Measurements from ENCODE around the gene DIP2C.
"Not testable (repeated sequence)": the region's sequence is repeated elsewhere in the genome, so short reads cannot be mapped to it uniquely, and the experiment has no call there.

Gene DIP2C

GRCh38 chr10:689452-690371 is at the start of gene DIP2C:
DIP2C (minus strand) TSS chr10:689668; CDS start chr10:689578, 90 bp downstream.
- no peak for DNase-seq

GRCh38 chr10:734481-734880 is 45.0 kb upstream of the DIP2C start:
- no peak for DNase-seq

- no peak for DNase-seq
Observed at GRCh38 chr10:733086-733485, 43.6 kb upstream of the DIP2C start.

GRCh38 chr10:729213-729612 is 39.7 kb upstream of the DIP2C start:
- no peak for DNase-seq

GRCh38 chr10:728603-729002 is 39.1 kb upstream of the DIP2C start:
- no peak for DNase-seq

- DNase-seq, result no peak
Observed at GRCh38 chr10:727162-727790, 37.8 kb upstream of the DIP2C start.

- no peak for DNase-seq
Observed at GRCh38 chr10:725786-726185, 36.3 kb upstream of the DIP2C start.

GRCh38 chr10:725302-725701 is 35.8 kb upstream of the DIP2C start:
- DNase-seq, result no peak

- no peak for DNase-seq
Observed at GRCh38 chr10:723973-724372, 34.5 kb upstream of the DIP2C start.

GRCh38 chr10:722281-723060 is 33.0 kb upstream of the DIP2C start:
- DNase-seq, result no peak

- DNase-seq, result no peak
Observed at GRCh38 chr10:718143-718700, 28.8 kb upstream of the DIP2C start.

GRCh38 chr10:717458-717857 is 28.0 kb upstream of the DIP2C start:
- DNase-seq, result no peak

GRCh38 chr10:716821-717220 is 27.4 kb upstream of the DIP2C start:
- DNase-seq, result no peak

GRCh38 chr10:714214-714613 is 24.7 kb upstream of the DIP2C start:
- DNase-seq, result no peak

GRCh38 chr10:712575-712974 is 23.1 kb upstream of the DIP2C start:
- DNase-seq, result no peak

- DNase-seq, result no peak
Observed at GRCh38 chr10:712089-712488, 22.6 kb upstream of the DIP2C start.

GRCh38 chr10:707861-708260 is 18.4 kb upstream of the DIP2C start:
- no peak for DNase-seq

- no peak for DNase-seq
Observed at GRCh38 chr10:707456-707855, 18.0 kb upstream of the DIP2C start.

- no peak for DNase-seq
Observed at GRCh38 chr10:703118-703517, 13.7 kb upstream of the DIP2C start.

- not testable (repeated sequence) for DNase-seq
Observed at GRCh38 chr10:700183-700582, 10.7 kb upstream of the DIP2C start.

- DNase-seq, result no peak
Observed at GRCh38 chr10:697097-697875, 7.8 kb upstream of the DIP2C start.

- DNase-seq, result no peak
Observed at GRCh38 chr10:695396-695795, 5.9 kb upstream of the DIP2C start.

Measured in stimulated activated CD4-positive, alpha-beta T cell treated with anti-CD3 and anti-CD28 coated beads, Interleukin-12 subunit alpha, Interleukin-12 subunit beta, amount 100 ng/mL, for 4 hours (primary cell).